Measurements from ENCODE around the gene TUBGCP5. TPM values are rescaled to one million over a fixed set of nuclear protein-coding genes. Genes with fewer than 3 reads are reported as not detected.

TUBGCP5 gene
- total RNA-seq, 4 donors from 2014 or later, result 8.9 to 30.3 (median 15.9) TPM

- no peak for DNase-seq (ENCODE audit: low spot score)
- TF ChIP-seq CTCF (IDR thresholded peaks at IDR 0.05), result no peak
- no peak for ATAC-seq (ENCODE audit: low FRiP score)
Observed at GRCh38 chr15:22981051-22981840, 58.1 kb downstream of the TUBGCP5 start.

- peak; percentile 98 for ATAC-seq (ENCODE audit: low FRiP score)
- no peak for TF ChIP-seq CTCF (IDR thresholded peaks at IDR 0.05)
- peak; percentile 44 for DNase-seq (ENCODE audit: low spot score)
Observed at GRCh38 chr15:22980189-22981050, 58.9 kb downstream of the TUBGCP5 start, which contains the start of gene CYFIP1. Gene CYFIP1 (minus strand): TSS chr15:22980368. CDS start chr15:22947285, 33,083 bp downstream.

GRCh38 chr15:22979238-22980188 lies 59.9 kb downstream of the TUBGCP5 start:
- peak; percentile 19 for ATAC-seq (ENCODE audit: low FRiP score)
- DNase-seq (ENCODE audit: low spot score), result no peak

GRCh38 chr15:22978691-22979237 lies 60.6 kb downstream of the TUBGCP5 start:
- ATAC-seq (ENCODE audit: low FRiP score) (peak; percentile 38), DNase-seq (ENCODE audit: low spot score) (no peak)
- no peak for TF ChIP-seq CTCF (IDR thresholded peaks at IDR 0.05)

More at GRCh38 chr15:22979238-22980188, 59.9 kb downstream of the TUBGCP5 start:
- TF ChIP-seq CTCF (IDR thresholded peaks at IDR 0.05), result no peak

GRCh38 chr15:22974745-22975144 lies 64.6 kb downstream of the TUBGCP5 start:
- ATAC-seq (ENCODE audit: low FRiP score) (no peak), DNase-seq (ENCODE audit: low spot score) (no peak)
- TF ChIP-seq CTCF (IDR thresholded peaks at IDR 0.05), result no peak

GRCh38 chr15:22973987-22974386 lies 65.4 kb downstream of the TUBGCP5 start:
- no peak for ATAC-seq (ENCODE audit: low FRiP score)
- no peak for DNase-seq (ENCODE audit: low spot score)
- TF ChIP-seq CTCF (IDR thresholded peaks at IDR 0.05), result no peak
